Stimulated activated CD4-positive, alpha-beta T cell treated with anti-CD3 and anti-CD28 coated beads, Interleukin-1b, Interleukin-23, amount 100 ng/mL, for 48 hours (primary cell): Measurements from ENCODE around the gene SBK2.

ENCODE experiments used
- DNase-seq: peaks from one replicate; pipeline ENCODE4 v3.0.0-alpha.2; 2020

SBK2 gene

GRCh38 chr19:55554302-55554701 lies 17.4 kb upstream of the SBK2 start:
- DNase-seq = no peak

DNA sequence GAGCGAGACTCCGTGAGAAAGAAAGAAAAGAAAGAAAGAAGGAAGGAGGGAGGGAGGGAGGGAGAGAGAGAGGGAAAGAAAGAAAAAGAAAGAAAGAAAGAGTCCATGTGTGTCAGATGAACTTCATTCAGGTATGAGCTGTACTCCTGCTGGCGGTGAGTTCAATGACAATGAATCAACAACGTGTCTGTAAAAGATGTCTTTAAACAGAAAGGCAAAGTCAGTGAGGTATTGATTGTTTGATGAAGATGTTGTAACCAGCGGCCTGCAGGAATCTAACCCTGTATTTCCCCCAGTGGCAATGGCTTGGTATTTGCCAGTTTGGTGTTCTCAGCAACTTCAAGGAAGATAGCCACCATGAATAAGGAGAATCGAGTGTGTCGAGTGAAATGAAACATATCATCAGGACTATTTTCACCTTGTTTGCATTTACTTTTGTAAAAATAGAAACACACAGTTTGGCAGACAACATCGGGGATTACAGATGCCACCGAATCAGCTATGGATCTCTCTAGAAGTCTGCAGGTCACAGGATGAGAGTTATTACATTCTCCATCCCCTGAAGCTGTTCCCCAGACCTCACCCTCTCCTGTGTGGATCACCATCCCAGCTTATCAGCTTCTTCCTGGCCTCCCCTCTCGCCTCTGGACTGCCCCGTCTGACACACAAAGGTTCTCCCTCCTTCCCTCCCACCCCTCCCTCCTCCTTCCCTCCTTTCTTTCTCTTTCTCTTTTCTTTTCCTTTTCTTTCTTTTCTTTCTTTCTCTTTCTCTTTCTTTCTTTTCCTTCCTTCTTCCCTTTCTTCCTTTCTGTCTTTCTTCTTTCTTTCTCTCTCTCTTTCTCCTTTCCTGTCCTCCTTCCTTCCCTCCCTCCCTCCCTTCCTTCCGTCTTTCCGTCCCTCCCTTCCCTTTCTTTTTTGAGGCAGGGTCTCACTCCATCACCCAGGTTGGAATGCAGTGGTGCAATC lies 16.6 kb upstream of the SBK2 start:
- DNase-seq = no peak

- no peak for DNase-seq
These were observed 15.7 kb upstream of the SBK2 start for GRCh38 chr19:55552620-55553019.

GRCh38 chr19:55552206-55552605 lies 15.3 kb upstream of the SBK2 start:
- DNase-seq = no peak

DNA sequence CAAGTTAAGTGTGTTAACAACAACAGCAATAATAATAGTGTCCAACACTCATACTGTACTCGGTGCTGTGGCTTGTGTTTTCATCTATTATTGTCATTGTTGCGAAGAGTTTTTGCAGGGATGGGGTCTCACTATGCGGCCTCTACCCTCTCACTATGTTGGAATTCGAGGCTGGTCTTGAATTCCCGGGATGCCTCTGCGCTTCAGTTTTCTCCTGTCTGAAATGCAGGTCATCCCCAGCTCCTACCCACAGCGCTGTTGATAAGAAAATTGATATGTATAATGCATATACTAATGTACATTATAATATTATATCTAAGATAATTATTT lies 13.4 kb upstream of the SBK2 start:
- no peak for DNase-seq

GRCh38 chr19:55549500-55550320 lies 12.8 kb upstream of the SBK2 start:
- no peak for DNase-seq

- no peak for DNase-seq
These were observed 10.1 kb upstream of the SBK2 start for GRCh38 chr19:55546822-55547614.

DNA sequence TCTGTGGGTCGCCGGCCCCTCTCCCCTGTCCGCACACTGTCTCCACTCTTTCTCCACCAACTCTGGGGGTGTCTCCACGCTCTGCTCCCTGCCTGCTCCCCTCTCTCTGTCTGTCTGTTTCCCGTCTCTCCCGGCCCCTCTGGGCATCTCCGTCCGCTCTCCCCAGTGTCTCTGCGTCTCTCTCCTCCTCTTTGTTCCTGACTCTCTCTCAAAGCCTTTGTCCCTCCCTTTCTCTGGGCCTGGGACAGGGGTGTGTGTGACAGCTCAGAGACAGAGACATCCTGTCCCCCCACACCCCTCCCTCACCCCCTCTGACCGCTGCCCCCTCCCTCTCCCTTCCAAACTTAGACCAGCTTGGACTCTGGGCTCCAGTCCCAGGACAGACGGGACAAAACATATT lies 9.1 kb upstream of the SBK2 start:
- DNase-seq = no peak

DNA sequence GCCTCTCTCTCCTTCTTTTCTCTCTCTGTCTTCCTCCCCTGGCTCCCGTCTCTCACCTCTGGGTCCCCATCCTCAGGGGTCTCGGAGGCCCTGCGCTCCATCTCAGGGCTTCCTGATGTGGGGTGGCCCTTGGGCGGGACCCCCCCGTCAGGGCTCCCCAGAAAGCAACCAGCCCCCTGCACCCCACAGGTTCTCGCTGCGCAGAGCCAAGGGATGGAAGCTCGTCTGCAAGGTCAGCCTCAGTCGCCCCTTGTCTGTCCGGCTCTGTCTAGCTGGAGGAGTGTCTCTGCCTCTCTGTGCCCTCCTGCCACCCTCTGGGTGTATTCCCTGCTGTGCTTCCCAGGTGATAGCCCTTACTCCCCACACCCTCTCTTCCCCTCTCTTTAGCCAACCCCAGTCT lies 8.5 kb upstream of the SBK2 start, which contains the start of gene SBK3:
Gene SBK3, minus strand, starts transcription at position 101 of the 400 bp plus-strand sequence. Its CDS starts 0 bp downstream, at position 101.
- no peak for DNase-seq

DNA sequence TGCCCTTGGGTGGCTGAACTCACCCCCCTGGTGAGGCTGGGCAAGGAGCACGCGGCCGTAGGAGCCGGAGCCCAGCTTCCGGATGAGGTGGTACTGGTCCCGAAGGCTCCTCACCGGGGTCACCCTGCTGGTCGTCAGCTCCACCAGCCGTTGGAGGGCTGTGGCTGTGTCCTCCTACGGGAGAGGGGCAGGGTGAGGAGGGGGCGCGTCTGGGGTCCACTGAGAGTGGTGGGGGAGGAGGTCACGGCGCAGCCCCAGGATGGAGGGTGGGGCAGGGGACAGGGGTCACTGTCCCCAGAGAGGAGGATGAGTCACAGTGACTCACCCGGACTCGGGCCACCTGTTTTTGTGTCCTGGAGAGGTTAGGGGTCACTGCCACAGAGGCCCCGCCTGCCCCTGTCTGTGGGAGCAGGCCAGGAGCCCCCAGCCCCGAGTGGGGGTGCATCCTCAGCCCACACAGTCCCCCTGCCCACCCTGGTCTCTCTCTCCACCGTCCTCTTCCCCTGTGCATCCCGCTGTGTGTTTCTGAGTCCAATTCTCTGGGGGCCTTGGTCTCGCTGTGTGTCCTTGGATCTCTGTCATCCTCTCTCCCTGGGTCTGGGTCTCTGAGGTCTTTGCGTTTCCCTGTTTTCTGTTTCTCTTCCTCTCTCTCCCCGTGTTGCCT lies 8.0 kb upstream of the SBK2 start:
- DNase-seq = no peak

DNA sequence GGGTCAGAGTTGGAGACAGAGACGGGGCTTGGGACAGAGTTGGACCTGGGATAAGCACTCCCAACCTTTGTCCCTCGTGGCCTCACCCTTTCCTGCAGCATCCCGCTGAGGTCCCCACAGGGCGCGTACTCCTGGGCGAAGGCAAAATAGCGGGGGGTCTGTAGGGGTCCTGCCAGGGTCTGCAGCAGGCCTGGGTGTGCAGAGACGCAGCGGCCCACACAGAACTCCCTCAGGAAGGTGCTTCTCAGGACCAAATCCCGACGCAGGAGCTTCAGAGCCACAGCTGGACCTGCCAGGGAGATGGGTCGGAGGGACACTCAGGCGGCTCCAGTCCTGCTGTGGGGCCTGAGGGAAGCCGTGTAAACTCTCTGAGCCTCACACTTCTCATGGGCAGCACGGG lies 7.1 kb upstream of the SBK2 start:
- no peak for DNase-seq

GRCh38 chr19:55543567-55543966 lies 6.6 kb upstream of the SBK2 start:
- no peak for DNase-seq

- DNase-seq = no peak
These were observed 5.4 kb upstream of the SBK2 start for GRCh38 chr19:55542292-55542855.

- DNase-seq = no peak
These were observed 4.2 kb upstream of the SBK2 start for GRCh38 chr19:55541091-55541490.

- no peak for DNase-seq
These were observed 3.7 kb upstream of the SBK2 start for GRCh38 chr19:55540619-55541018.

GRCh38 chr19:55539090-55539984 lies 2.4 kb upstream of the SBK2 start:
- DNase-seq = no peak

DNA sequence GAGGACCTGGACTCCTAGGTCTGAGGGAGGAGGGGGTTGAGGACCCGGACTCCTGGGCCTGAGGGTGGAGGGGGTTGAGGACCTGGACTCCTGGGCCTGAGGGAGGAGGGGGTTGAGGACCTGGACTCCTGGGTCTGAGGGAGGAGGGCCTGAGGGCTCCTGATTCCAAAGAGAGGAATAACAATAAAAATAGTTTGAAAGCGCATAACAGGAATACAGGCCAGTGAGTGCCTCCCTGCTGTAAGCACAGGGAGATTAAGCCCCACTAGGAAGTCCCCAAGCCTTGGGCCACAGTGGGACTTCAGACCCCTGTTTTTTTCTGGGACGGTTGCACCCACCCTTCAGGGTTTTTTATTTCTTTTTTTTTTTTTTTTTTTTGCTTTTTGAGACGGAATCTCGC lies 1.2 kb upstream of the SBK2 start:
- no peak for DNase-seq

- DNase-seq = no peak
These were observed 793 bp upstream of the SBK2 start for GRCh38 chr19:55537741-55538111.

DNA sequence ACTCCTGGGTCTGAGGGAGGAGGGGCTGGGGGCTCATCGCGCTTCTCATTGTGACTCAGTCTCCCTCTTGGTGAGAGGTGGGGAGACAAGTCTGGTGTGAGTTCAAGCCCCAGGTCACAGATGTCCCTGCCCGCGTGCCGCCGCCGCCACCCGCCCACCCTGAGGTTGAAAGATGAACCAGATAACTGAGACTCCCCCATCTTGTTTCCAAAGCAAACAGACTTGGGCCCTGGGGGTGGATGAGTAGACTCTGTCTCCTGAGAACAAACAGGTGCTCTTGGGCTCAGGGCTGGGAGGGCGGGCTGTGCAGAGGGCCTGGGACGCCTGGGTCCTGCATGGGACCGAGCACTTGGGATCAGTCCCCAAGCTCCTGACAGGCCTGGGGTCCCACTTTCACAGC lies 567 bp downstream of the SBK2 start:
- no peak for DNase-seq

GRCh38 chr19:55535965-55536350 lies 975 bp downstream of the SBK2 start:
- no peak for DNase-seq
